DMS 273 (cell line): ENCODE measurements around the gene PLEKHG4B.
"Not testable (repeated sequence)": the region's sequence is repeated elsewhere in the genome, so short reads cannot be mapped to it uniquely, and the experiment has no call there.

Source experiments
- DNase-seq: peaks from one replicate; lab custom pipeline; 2025; ENCODE audit not compliant: unreplicated experiment; lab: John Stamatoyannopoulos, UW

PLEKHG4B gene

GRCh38 chr5:94113-94892, 2.3 kb downstream of the PLEKHG4B start:
- DNase-seq: no peak

GRCh38 chr5:95241-95980, 3.4 kb downstream of the PLEKHG4B start:
- no peak for DNase-seq

GRCh38 chr5:96976-97660, 5.2 kb downstream of the PLEKHG4B start:
- no peak for DNase-seq

- DNase-seq: no peak
Observed at GRCh38 chr5:99815-100214, 7.8 kb downstream of the PLEKHG4B start.

GRCh38 chr5:102411-103043, 10.6 kb downstream of the PLEKHG4B start:
- no peak for DNase-seq

- DNase-seq: not testable (repeated sequence)
Observed at GRCh38 chr5:104106-104505, 12.1 kb downstream of the PLEKHG4B start.

- DNase-seq: no peak
Observed at GRCh38 chr5:104778-105296, 12.9 kb downstream of the PLEKHG4B start.

GRCh38 chr5:105504-106070, 13.6 kb downstream of the PLEKHG4B start:
- no peak for DNase-seq

- no peak for DNase-seq
Observed at GRCh38 chr5:106587-106986, 14.6 kb downstream of the PLEKHG4B start.

- DNase-seq: no peak
Observed at GRCh38 chr5:107526-107925, 15.6 kb downstream of the PLEKHG4B start.

- no peak for DNase-seq
Observed at GRCh38 chr5:109826-110225, 17.9 kb downstream of the PLEKHG4B start.

- DNase-seq: no peak
Observed at GRCh38 chr5:110270-110888, 18.4 kb downstream of the PLEKHG4B start.

GRCh38 chr5:111171-111570, 19.2 kb downstream of the PLEKHG4B start:
- no peak for DNase-seq

GRCh38 chr5:119486-120097, 27.6 kb downstream of the PLEKHG4B start:
- DNase-seq: no peak

- DNase-seq: no peak
Observed at GRCh38 chr5:121432-121831, 29.5 kb downstream of the PLEKHG4B start.

- DNase-seq: no peak
Observed at GRCh38 chr5:125815-126214, 33.8 kb downstream of the PLEKHG4B start.

- no peak for DNase-seq
Observed at GRCh38 chr5:126806-127205, 34.8 kb downstream of the PLEKHG4B start.

GRCh38 chr5:127886-128285, 35.9 kb downstream of the PLEKHG4B start:
- no peak for DNase-seq

- no peak for DNase-seq
Observed at GRCh38 chr5:128446-128845, 36.5 kb downstream of the PLEKHG4B start.

GRCh38 chr5:129148-129547, 37.2 kb downstream of the PLEKHG4B start:
- DNase-seq: no peak
